Measurements from ENCODE around the gene ANKH.

The ANKH gene

DNA sequence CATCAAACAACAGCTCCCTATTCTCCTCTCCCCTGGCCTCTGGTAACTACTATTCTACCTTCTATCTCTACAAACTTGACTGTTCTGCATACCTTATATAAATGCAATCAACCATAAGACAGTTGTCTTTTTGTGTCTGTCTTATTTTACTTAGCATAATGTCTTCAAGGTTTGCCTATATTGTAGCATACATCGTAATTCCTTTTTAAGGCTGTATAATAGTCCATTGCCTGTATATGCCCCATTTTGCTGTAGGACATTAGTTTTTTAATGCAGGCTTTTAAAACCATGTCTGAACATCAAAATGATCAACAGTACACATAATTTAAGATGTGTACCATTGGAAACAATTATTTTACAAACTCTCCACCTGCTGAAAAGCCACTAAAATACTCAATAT, 12.4 kb downstream of the ANKH start:
- DNase-seq (no peak), ATAC-seq (ENCODE audit: insufficient read depth, low read depth) (no peak)
- Histone ChIP-seq H3K36me3 (ENCODE audit: insufficient read depth, low read length) (peaks cover 5% of the 10 kb centered on the region; the same call in 1 of the 2 replicates), H3K4me1 (ENCODE audit: insufficient read depth, low read length) (no peaks in the 10 kb centered on the region), H3K4me3 (ENCODE audit: low read depth in 1 of 2, low read length in 2 of 2) (no peak overlapping the region), H3K27ac (ENCODE audit: low read length) (no peak overlapping the region), H3K4me2 (ENCODE audit: insufficient read depth, low read length) (no peak overlapping the region), H4K20me1 (ENCODE audit: insufficient read depth, low read length) (peaks cover 60% of the 10 kb centered on the region), H3K79me2 (ENCODE audit: insufficient read depth, low read length) (peaks cover 93% of the 10 kb centered on the region), H3K9ac (ENCODE audit: low read depth, low read length) (no peak overlapping the region), H3K27me3 (ENCODE audit: insufficient read depth, low read length, poor library complexity) (no peaks in the 10 kb centered on the region), H2AFZ (ENCODE audit: low read depth, low read length) (no peak overlapping the region), H3K9me3 (ENCODE audit: insufficient read depth, low read length, severe bottlenecking) (no peaks in the 10 kb centered on the region)
- no peak for TF ChIP-seq EZH2 (IDR thresholded peaks at IDR 0.05; ENCODE audit: borderline replicate concordance, low read depth, low read length, severe bottlenecking)
- TF ChIP-seq, protein P1, sequence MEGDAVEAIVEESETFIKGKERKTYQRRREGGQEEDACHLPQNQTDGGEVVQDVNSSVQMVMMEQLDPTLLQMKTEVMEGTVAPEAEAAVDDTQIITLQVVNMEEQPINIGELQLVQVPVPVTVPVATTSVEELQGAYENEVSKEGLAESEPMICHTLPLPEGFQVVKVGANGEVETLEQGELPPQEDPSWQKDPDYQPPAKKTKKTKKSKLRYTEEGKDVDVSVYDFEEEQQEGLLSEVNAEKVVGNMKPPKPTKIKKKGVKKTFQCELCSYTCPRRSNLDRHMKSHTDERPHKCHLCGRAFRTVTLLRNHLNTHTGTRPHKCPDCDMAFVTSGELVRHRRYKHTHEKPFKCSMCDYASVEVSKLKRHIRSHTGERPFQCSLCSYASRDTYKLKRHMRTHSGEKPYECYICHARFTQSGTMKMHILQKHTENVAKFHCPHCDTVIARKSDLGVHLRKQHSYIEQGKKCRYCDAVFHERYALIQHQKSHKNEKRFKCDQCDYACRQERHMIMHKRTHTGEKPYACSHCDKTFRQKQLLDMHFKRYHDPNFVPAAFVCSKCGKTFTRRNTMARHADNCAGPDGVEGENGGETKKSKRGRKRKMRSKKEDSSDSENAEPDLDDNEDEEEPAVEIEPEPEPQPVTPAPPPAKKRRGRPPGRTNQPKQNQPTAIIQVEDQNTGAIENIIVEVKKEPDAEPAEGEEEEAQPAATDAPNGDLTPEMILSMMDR (IDR thresholded peaks at IDR 0.05; ENCODE audit: borderline replicate concordance, extremely low read depth, low read length, poor library complexity, severe bottlenecking), result no peak

DNA sequence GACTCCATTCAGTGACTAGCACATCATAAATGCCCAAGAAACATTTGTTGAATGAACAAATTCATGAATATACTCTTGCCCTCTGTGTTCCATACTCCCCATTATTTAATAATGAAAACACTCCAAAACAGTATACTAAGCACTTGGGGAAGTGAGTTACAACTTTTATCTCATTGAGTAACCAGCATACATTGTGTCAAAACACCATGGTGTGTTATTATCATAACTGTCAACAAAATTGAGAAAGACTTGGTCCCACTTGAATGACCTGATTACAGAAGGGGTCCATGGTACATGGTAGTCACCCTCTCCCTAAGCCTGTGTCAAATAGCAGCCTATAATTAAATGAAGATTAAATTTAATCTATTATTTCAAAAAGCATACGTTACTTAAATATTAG, 16.2 kb downstream of the ANKH start:
- Histone ChIP-seq H3K36me3 (ENCODE audit: insufficient read depth, low read length) (peaks cover 13% of the 10 kb centered on the region; the same call in 1 of the 2 replicates), H3K27ac (ENCODE audit: low read length) (no peak overlapping the region), H3K79me2 (ENCODE audit: insufficient read depth, low read length) (peaks cover 90% of the 10 kb centered on the region), H3K4me3 (ENCODE audit: low read depth in 1 of 2, low read length in 2 of 2) (no peak overlapping the region), H3K4me1 (ENCODE audit: insufficient read depth, low read length) (no peaks in the 10 kb centered on the region), H3K9me3 (ENCODE audit: insufficient read depth, low read length, severe bottlenecking) (no peaks in the 10 kb centered on the region), H2AFZ (ENCODE audit: low read depth, low read length) (no peak overlapping the region), H3K27me3 (ENCODE audit: insufficient read depth, low read length, poor library complexity) (no peaks in the 10 kb centered on the region), H3K9ac (ENCODE audit: low read depth, low read length) (no peak overlapping the region), H4K20me1 (ENCODE audit: insufficient read depth, low read length) (peaks cover 46% of the 10 kb centered on the region), H3K4me2 (ENCODE audit: insufficient read depth, low read length) (no peak overlapping the region)
- TF ChIP-seq, protein P1 (IDR thresholded peaks at IDR 0.05; ENCODE audit: borderline replicate concordance, extremely low read depth, low read length, poor library complexity, severe bottlenecking), result no peak
- TF ChIP-seq EZH2 (IDR thresholded peaks at IDR 0.05; ENCODE audit: borderline replicate concordance, low read depth, low read length, severe bottlenecking), result no peak
- DNase-seq (no peak), ATAC-seq (ENCODE audit: insufficient read depth, low read depth) (no peak)

DNA sequence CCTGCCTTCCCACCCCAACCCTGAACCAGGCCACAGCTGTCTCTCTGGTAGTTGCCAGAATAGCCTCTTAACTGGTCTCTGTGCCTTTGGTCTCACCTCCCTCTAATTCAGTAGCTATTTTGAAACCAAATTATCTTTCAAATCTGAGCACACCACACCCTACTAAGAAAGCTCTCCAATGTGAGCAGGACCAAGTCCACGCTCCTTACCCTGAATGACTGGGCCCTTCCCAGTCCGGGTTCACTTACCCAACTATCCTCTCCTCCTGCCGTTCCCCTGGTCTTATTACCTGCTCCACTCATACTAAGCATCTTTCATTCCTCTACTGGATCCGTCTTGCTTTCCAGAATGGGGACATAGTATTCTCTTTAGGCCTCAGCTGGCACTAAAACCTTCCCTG, 16.8 kb downstream of the ANKH start:
- DNase-seq (no peak), ATAC-seq (ENCODE audit: insufficient read depth, low read depth) (no peak)
- Histone ChIP-seq H3K4me1 (ENCODE audit: insufficient read depth, low read length) (no peaks in the 10 kb centered on the region), H3K79me2 (ENCODE audit: insufficient read depth, low read length) (peaks cover 88% of the 10 kb centered on the region), H3K4me3 (ENCODE audit: low read depth in 1 of 2, low read length in 2 of 2) (no peak overlapping the region), H3K27me3 (ENCODE audit: insufficient read depth, low read length, poor library complexity) (no peaks in the 10 kb centered on the region), H3K4me2 (ENCODE audit: insufficient read depth, low read length) (no peak overlapping the region), H3K9ac (ENCODE audit: low read depth, low read length) (no peak overlapping the region), H4K20me1 (ENCODE audit: insufficient read depth, low read length) (peaks cover 47% of the 10 kb centered on the region), H2AFZ (ENCODE audit: low read depth, low read length) (no peak overlapping the region), H3K36me3 (ENCODE audit: insufficient read depth, low read length) (peaks cover 14% of the 10 kb centered on the region; the same call in 1 of the 2 replicates), H3K9me3 (ENCODE audit: insufficient read depth, low read length, severe bottlenecking) (no peaks in the 10 kb centered on the region), H3K27ac (ENCODE audit: low read length) (no peak overlapping the region)
- TF ChIP-seq, protein P1 (IDR thresholded peaks at IDR 0.05; ENCODE audit: borderline replicate concordance, extremely low read depth, low read length, poor library complexity, severe bottlenecking), result no peak
- no peak for TF ChIP-seq EZH2 (IDR thresholded peaks at IDR 0.05; ENCODE audit: borderline replicate concordance, low read depth, low read length, severe bottlenecking)

DNA sequence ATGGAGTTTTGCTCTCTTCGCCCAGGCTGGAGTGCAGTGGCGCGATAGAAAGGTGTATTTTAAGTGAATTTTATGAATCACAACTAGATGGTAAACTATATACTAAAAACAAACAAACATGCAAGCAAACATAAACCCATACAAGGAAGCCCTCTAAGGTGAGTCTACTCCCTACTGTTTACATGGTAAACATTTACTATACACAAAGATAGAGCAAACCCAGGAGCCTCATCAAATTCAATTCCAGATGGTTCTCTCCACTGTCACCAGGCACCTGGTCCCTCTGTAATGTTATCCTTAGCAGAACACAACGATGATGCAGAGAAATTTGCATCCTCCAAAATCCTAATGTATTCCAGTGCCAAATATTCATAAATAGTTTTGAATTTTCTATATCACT, 17.9 kb downstream of the ANKH start:
- peaks cover 82% of the 10 kb centered on the region for H3K79me2 ChIP-seq (ENCODE audit: insufficient read depth, low read length)
- ATAC-seq (ENCODE audit: insufficient read depth, low read depth), result no peak

More for the DNA sequence above, 17.9 kb downstream of the ANKH start:
- no peak overlapping the region for H3K27ac ChIP-seq (ENCODE audit: low read length)
- no peak overlapping the region for H3K4me3 ChIP-seq (ENCODE audit: low read depth in 1 of 2, low read length in 2 of 2)
- no peak for DNase-seq
- H2AFZ ChIP-seq (ENCODE audit: low read depth, low read length), result no peak overlapping the region
- peaks cover 13% of the 10 kb centered on the region; the same call in 1 of the 2 replicates for H3K36me3 ChIP-seq (ENCODE audit: insufficient read depth, low read length)
- no peaks in the 10 kb centered on the region for H3K27me3 ChIP-seq (ENCODE audit: insufficient read depth, low read length, poor library complexity)
- TF ChIP-seq EZH2 (IDR thresholded peaks at IDR 0.05; ENCODE audit: borderline replicate concordance, low read depth, low read length, severe bottlenecking), result no peak
- TF ChIP-seq, protein P1 (IDR thresholded peaks at IDR 0.05; ENCODE audit: borderline replicate concordance, extremely low read depth, low read length, poor library complexity, severe bottlenecking), result no peak
- H3K4me2 ChIP-seq (ENCODE audit: insufficient read depth, low read length), result no peak overlapping the region
- H3K4me1 ChIP-seq (ENCODE audit: insufficient read depth, low read length), result no peaks in the 10 kb centered on the region
- no peak overlapping the region for H3K9ac ChIP-seq (ENCODE audit: low read depth, low read length)
- no peaks in the 10 kb centered on the region for H3K9me3 ChIP-seq (ENCODE audit: insufficient read depth, low read length, severe bottlenecking)
- peaks cover 45% of the 10 kb centered on the region for H4K20me1 ChIP-seq (ENCODE audit: insufficient read depth, low read length)

All from DND-41 (cell line).